ENCODE measurements around the gene ALG1L2. TPM values are rescaled to one million over a fixed set of nuclear protein-coding genes. Genes with fewer than 3 reads are reported as not detected.
"Not testable (repeated sequence)": the region's sequence is repeated elsewhere in the genome, so short reads cannot be mapped to it uniquely, and the experiment has no call there.

Gene ALG1L2
- 1 to 10 TPM in 3 of 4 donors, under 1 TPM in 1; 0.76 to 3.8 (median 2.1) TPM for polyA plus RNA-seq (ENCODE audit: insufficient read length in 4 of 4)

GRCh38 chr3:130081351-130081881, at the start of gene ALG1L2:
TSS of gene ALG1L2 (plus strand) at chr3:130081831. CDS start at chr3:130082017, 186 bp downstream.
- peak in 2 of 4 donors; percentile 24 to 25 for DNase-seq (ENCODE audit: low read depth in 4 of 4, low spot score in 2 of 4)

GRCh38 chr3:130037126-130037815, 44.4 kb upstream of the ALG1L2 start:
- not testable (repeated sequence) for DNase-seq (ENCODE audit: low read depth in 4 of 4, low spot score in 2 of 4)

- not testable (repeated sequence) for DNase-seq (ENCODE audit: low read depth in 4 of 4, low spot score in 2 of 4)
Measured at GRCh38 chr3:130042736-130043135, 38.9 kb upstream of the ALG1L2 start.

- DNase-seq (ENCODE audit: low read depth in 4 of 4, low spot score in 2 of 4) = not testable (repeated sequence)
Measured at GRCh38 chr3:130043658-130044057, 38.0 kb upstream of the ALG1L2 start.

GRCh38 chr3:130044370-130044769, 37.3 kb upstream of the ALG1L2 start:
- DNase-seq (ENCODE audit: low read depth in 4 of 4, low spot score in 2 of 4) = no peak

- no peak for DNase-seq (ENCODE audit: low read depth in 4 of 4, low spot score in 2 of 4)
Measured at GRCh38 chr3:130048726-130049125, 32.9 kb upstream of the ALG1L2 start.

- not testable (repeated sequence) for DNase-seq (ENCODE audit: low read depth in 4 of 4, low spot score in 2 of 4)
Measured at GRCh38 chr3:130052366-130052765, 29.3 kb upstream of the ALG1L2 start.

- not testable (repeated sequence) for DNase-seq (ENCODE audit: low read depth in 4 of 4, low spot score in 2 of 4)
Measured at GRCh38 chr3:130052965-130053364, 28.7 kb upstream of the ALG1L2 start.

GRCh38 chr3:130057536-130058266, 23.9 kb upstream of the ALG1L2 start:
- not testable (repeated sequence) for DNase-seq (ENCODE audit: low read depth in 4 of 4, low spot score in 2 of 4)

- not testable (repeated sequence) for DNase-seq (ENCODE audit: low read depth in 4 of 4, low spot score in 2 of 4)
Measured at GRCh38 chr3:130058267-130058657, 23.4 kb upstream of the ALG1L2 start.

GRCh38 chr3:130058716-130059115, 22.9 kb upstream of the ALG1L2 start:
- DNase-seq (ENCODE audit: low read depth in 4 of 4, low spot score in 2 of 4) = not testable (repeated sequence)

GRCh38 chr3:130059162-130059561, 22.5 kb upstream of the ALG1L2 start:
- DNase-seq (ENCODE audit: low read depth in 4 of 4, low spot score in 2 of 4) = not testable (repeated sequence)

- no peak for DNase-seq (ENCODE audit: low read depth in 4 of 4, low spot score in 2 of 4)
Measured at GRCh38 chr3:130073582-130073981, 8.0 kb upstream of the ALG1L2 start.

- DNase-seq (ENCODE audit: low read depth in 4 of 4, low spot score in 2 of 4) = no peak
Measured at GRCh38 chr3:130077636-130078035, 4.0 kb upstream of the ALG1L2 start.

- not testable (repeated sequence) for DNase-seq (ENCODE audit: low read depth in 4 of 4, low spot score in 2 of 4)
Measured at GRCh38 chr3:130083363-130084090, 1.9 kb downstream of the ALG1L2 start.

- no peak for DNase-seq (ENCODE audit: low read depth in 4 of 4, low spot score in 2 of 4)
Measured at GRCh38 chr3:130084436-130084980, 2.9 kb downstream of the ALG1L2 start.

- DNase-seq (ENCODE audit: low read depth in 4 of 4, low spot score in 2 of 4) = no peak
Measured at GRCh38 chr3:130085881-130086280, 4.2 kb downstream of the ALG1L2 start.

- not testable (repeated sequence) for DNase-seq (ENCODE audit: low read depth in 4 of 4, low spot score in 2 of 4)
Measured at GRCh38 chr3:130086628-130087027, 5.0 kb downstream of the ALG1L2 start.

- no peak for DNase-seq (ENCODE audit: low read depth in 4 of 4, low spot score in 2 of 4)
Measured at GRCh38 chr3:130088061-130088460, 6.4 kb downstream of the ALG1L2 start.

GRCh38 chr3:130090681-130091080, 9.1 kb downstream of the ALG1L2 start:
- not testable (repeated sequence) for DNase-seq (ENCODE audit: low read depth in 4 of 4, low spot score in 2 of 4)
